AG08396 (cell line): ENCODE data around the gene CCR8.
"Not testable (repeated sequence)": the region's sequence is repeated elsewhere in the genome, so short reads cannot be mapped to it uniquely, and the experiment has no call there.

ENCODE experiments used
- DNase-seq: peaks from one replicate; pipeline ENCODE4 v3.0.0; 2012; ENCODE audit warnings: low spot score, mixed read lengths

Gene CCR8

DNA sequence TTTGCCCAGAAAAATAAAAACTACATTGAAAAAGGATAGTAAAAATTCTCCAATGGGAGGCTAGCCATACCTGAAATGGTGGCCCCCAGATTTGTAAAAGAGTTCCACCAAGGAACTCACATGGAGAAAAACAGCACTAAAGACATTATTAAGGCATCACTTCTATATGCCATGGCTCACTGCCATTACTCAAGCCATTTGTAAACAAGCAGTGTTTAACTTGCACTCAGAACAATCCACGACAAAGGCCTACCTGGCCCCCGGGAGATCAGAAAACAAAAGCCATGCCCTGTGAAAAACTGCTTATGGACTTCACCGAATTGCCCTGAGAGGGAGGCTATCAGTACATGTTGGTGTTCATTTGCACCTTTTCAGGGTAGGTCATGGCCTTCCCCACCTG lies 19.6 kb downstream of the CCR8 start:
- no peak for DNase-seq

DNA sequence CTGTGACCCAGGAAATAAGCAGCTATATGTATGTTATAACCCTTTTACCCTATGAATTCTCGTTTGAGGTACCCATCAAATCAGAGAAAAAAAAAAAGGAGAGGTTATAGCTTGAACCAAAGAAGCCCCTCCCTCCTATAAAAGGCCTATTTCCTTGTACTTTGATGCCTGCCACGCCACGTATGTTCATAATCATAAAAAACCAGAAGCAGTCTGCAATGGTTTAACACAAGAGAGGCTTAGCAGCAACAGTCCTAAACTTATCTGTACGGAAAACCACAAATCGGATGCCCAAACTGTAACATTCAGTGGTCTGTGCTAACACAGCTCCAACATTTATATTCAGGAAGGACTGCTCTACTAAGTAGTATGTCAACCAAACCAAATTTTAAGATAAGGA lies 21.2 kb downstream of the CCR8 start:
- DNase-seq = no peak

DNA sequence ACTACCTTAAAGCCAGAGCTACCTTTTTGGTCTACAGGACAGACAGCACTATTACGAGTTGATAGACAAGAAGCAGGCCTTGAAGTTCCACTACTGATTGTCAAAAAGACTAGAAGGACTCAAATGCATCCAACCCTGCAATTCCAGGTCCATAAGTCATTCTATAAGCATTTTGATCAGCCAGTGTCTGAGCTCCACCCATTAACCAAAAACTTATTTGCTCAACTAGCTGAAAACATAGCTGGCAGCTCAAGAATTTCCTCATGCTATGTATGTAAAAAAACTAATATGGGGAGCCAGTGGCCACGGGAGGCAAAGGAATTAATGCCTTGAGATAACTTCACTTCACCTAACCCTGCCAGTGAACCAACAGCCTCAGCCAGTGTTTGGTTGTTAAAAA lies 21.6 kb downstream of the CCR8 start:
- not testable (repeated sequence) for DNase-seq

DNA sequence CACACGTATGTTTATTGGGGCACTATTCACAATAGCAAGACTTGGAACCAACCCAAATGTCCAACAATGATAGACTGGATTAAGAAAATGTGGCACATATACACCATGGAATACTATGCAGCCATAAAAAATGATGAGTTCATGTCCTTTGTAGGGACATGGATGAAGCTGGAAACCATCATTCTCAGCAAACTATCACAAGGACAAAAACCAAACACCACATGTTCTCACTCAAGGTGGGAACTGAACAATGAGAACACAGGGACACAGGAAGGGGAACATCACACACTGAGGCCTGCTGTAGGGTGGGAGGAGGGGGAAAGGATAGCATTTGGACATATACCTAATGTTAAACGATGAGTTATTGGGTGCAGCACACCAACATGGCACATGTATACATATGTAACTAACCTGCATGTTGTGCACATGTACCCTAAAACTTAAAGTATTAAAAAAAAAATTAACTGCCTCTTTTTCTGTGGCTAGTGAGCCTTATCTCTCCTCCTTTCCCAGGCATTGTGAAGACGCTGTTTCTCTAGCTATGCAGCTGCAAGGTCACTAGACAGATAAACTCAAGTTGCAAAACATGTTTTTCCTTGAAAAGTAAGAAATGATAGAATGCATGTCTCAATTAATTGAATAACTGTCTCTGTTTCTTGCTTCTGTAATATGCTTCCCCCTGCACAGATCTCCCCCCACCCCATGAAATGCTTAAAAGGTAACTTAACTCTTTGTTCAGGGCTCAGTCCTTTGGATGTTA lies 23.8 kb downstream of the CCR8 start:
- DNase-seq = not testable (repeated sequence)

DNA sequence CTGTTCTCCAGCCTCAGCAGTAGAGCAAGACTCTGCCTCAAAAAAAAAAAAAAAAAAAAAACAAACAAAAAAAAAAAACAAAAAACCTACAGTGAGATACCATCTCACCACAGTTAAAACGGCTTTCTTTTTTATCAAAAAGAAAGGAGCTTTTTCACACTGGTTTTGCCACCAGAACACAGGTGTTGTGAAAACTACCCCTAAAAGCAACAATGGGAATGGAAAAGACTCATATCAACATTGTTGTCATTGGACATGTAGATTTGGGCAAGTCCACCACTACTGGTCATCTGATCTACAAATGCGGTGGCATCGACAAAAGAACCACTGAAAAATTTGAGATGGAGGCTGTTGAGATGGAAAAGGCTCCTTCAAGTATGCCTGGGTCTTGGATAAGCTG lies 28.8 kb downstream of the CCR8 start:
- no peak for DNase-seq

DNA sequence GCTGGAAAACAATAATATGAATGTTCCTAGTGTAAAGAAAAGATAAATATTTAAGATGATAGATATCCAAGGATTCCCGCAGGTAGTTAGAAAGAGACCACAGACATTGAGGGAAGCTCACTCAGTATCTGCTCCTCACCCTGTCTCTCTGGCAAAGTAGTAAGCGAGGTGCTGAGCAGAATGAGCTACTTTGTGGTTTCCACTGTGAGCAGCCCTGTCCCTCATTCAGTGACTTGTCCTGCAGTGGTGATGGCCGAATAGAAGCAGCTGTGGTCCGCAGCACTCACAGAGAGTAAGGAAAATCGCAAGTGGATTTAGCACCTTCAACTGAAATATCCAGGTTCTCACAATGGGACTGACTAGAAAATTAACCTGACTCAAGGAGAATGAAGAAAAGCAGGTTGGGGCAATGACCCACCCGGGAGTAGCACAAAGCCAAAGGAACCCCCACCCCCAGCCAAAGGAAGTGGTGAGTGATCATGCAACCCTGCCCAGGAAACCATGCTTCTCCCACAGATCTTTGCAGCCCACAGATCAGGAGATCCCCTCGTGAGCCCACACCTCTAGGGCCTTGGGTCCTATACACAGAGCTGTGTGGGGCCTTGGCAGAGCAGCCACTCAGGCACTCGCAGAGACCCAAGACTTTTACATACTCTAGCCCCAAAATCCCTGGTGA lies 31.9 kb downstream of the CCR8 start:
- no peak for DNase-seq

DNA sequence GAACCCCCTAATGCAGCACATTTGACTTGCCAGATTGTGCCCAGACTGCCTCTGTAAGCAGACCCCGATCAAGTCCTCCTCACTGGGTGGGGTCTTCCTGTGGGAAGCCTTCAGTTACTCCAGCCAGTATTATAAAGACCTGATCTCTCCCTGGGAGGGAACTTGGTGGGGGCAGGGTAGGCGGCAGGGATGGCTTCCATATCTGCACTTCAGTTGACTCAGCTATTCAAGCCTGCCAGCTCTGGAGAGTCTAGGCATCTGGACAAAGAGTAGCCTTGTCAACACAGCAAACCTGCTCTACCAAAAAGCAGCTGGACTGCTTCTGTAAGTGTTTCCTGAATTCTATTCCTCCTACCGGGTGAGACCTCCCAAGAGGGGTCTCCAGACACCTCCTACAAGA lies 32.7 kb downstream of the CCR8 start:
- no peak for DNase-seq

DNA sequence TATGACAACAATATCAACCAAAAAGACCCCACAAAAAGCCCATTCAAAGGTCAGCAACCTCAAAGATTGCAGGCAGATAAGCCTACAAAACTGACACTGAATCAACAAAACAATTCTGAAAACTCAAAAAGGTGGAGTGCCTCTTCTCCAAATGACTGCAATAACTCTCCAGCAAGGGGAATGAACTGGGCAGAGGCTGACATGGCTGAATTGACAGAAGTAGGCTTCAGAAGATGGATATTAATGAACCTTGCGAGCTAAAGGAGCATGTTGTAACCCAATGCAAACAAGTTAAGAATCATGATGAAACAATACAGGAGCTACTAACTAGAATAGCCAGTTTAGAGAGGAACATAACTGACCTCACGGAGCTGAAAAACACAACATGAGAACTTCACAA lies 33.3 kb downstream of the CCR8 start:
- DNase-seq = no peak

DNA sequence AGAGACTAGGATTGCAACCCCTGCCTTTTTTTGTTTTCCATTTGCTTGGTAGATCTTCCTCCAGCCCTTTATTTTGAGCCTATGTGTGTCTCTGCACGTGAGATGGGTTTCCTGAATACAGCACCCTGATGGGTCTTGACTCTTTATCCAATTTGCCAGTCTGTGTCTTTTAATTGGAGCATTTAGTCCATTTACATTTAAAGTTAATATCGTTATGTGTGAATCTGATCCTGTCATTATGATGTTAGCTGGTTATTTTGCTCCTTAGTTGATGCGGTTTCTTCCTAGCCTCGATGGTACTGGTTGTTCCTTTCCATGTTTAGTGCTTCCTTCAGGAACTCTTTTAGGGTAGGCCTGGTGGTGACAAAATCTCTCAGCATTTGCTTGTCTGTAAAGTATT lies 40.9 kb downstream of the CCR8 start:
- not testable (repeated sequence) for DNase-seq

DNA sequence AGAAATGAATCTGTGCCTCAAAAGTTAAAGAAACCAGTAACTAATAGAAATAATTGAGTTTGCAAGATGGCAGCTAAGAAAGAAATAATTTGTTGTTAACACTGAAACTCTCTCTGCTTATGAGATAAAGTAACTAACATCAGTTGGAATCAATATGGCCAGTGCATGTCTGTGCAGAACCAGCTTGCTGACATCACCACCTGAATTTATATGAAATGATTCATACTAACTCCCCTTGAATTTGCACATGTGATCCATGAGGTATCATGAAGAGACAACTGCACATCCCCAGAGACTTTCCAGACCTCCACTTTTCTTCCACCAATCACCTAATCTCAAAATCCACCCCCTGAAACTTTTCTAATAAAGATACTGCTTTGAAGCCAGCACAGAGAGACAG lies 43.3 kb downstream of the CCR8 start:
- DNase-seq = no peak

DNA sequence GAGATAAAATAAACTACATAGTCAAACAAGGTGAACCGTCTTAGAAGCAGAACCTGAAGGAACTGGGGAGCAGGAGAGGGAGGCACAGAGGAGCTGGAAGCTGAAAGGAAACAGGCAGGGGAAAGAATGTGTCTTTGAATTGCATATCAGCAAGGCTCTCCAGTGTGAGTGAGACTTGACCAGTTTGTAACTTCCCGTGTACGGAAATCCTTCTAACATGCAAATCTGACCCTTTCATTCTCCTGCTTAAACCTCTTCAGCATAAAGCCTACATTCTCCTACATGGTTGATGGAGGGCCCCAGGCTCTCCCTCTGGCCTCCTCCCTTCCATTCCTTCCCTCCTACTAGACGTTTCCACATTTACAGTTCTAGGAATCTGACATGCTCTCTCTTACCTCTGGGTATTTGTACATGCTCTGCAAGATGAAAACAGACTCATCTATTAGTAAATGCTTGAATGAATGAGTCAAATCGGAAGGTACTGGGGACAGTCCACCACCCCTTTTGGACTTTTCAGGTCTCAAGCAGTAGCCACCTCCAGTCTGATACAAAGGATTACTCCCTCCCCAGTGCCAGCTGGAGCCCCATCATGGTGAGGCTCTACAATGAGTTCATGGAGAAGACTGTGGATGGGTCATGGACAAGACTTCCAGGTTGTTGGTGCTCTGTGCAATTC lies 47.6 kb downstream of the CCR8 start:
- no peak for DNase-seq

DNA sequence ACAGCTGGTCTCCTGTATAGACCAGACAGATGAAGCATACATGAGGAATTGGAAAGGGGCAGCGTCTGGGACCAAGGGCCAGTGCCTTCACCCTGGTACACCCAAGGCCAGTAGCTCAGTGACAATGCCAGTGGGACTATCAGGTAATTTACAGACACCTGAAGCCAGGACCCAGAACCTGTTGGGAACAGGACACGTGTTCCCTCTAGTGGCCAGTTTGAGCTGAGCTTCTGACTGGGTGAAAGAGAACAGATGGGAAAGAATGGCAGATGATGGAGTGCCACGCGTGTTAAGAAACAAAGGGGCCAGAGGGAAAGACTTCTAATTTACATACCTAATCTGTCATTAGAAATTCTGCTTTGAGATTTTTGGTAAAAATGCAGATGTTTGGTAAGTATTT lies 48.6 kb downstream of the CCR8 start:
- peak; percentile 24 for DNase-seq

DNA sequence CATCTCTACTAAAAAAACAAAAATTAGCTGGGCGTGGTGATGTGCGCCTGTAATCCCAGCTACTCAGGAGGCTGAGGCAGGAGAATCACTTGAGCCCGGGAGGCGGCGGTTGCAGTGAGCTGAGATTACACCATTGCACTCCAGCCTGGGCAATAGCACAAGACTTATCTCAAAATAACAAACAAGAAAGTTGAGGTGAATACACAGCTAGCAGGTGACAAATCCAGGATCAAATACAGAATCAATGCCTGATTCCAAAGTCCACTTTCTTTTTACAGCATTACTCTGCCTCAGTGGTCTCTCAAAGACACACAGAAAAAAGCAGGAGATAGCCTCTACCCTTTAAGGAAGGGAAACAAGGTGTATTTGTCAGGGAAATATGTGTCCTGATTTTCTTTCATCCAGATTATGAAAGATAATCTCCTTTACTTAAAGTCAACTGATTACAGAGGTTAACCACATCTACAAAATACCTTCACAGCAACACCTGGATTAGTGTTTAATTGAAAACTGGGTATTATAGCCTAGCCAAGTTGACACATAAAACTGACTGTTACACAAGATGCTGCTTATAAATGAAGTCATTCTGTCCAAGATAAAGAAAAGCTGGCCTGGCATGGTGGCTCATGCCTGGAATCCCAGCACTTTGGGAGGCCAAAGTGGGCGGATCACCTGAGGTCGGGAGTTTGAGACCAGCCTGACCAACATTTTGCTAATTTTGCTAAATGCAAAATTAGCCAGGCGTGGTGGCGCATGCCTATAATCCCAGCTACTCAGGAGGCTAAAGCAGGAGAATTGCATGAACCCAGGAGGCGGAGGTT lies 49.7 kb downstream of the CCR8 start:
- DNase-seq = no peak

DNA sequence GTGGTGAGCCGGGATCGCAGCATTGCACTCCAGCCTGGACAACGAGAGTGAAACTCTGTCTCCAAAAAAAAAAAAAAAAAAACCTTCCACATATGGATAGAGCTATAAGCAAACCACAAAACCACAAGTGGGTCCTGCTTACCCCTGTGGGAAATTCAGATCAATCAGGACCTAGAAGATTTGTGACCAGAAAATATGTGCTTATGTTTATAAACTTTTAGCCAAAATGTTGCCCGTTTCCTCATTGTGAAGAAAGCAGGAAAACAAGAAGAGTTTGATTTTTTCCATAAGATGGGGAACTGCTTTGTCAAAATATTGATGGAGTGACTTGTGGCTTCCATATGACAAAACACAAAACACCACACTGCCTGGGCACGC lies 50.3 kb downstream of the CCR8 start:
- no peak for DNase-seq

DNA sequence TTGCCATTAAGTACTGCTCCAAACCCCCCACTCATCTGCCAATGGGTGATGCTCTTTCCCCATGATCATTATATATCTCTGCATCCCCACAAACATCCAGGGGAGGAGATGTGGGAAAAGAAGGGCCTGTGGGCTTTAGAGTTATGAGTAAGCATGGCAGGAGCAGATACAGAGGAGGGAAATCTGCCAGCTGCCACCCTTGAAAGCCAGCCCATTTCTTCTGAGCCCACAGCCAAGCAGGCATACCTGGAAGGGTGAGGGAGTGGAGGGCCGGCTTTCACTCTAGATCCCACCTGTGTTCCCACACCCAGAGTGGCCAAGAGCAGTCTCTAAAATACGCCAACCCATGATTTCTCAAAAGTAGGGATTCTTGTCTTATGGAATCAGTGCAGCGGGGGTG lies 51.9 kb downstream of the CCR8 start:
- no peak for DNase-seq
